Retinal pigment epithelial cell (primary cell): Measurements from ENCODE around the gene ZNF774.
"Not testable (repeated sequence)": the region's sequence is repeated elsewhere in the genome, so short reads cannot be mapped to it uniquely, and the experiment has no call there.

Experiments
- DNase-seq: peaks from one replicate; pipeline ENCODE4 v3.0.0-alpha.2; 2010; ENCODE audit warnings: low read depth
- H3K4me3 ChIP-seq: 2 replicates; pipeline ENCODE4 v1.5.1; 2011; ENCODE audit warnings: mild to moderate bottlenecking, low read length, control low read depth, moderate library complexity
- CTCF ChIP-seq: conservative IDR thresholded peaks from 2 replicates; pipeline ENCODE4 v1.5.1; 2011; ENCODE audit warnings: low read depth, low read length, control low read depth, inconsistent platforms

The ZNF774 gene

GRCh38 chr15:90344662-90345061 lies 7.4 kb upstream of the ZNF774 start:
- no peak for DNase-seq
- TF ChIP-seq CTCF, result no peak
- no peak overlapping the region for H3K4me3 ChIP-seq

- DNase-seq, result no peak
- no peak overlapping the region for H3K4me3 ChIP-seq
- no peak for TF ChIP-seq CTCF
These were observed 6.2 kb upstream of the ZNF774 start for GRCh38 chr15:90345857-90346256.

- not testable (repeated sequence) for H3K4me3 ChIP-seq, DNase-seq
These were observed 4.5 kb upstream of the ZNF774 start for GRCh38 chr15:90347431-90348065.

- TF ChIP-seq CTCF, result no peak
- DNase-seq, result no peak
- no peak overlapping the region for H3K4me3 ChIP-seq
These were observed 3.6 kb upstream of the ZNF774 start for GRCh38 chr15:90348456-90348855.

- no peak overlapping the region for H3K4me3 ChIP-seq
- no peak for TF ChIP-seq CTCF
- no peak for DNase-seq
These were observed 3.0 kb upstream of the ZNF774 start for GRCh38 chr15:90349072-90349471.

- no peak for DNase-seq
- no peak overlapping the region for H3K4me3 ChIP-seq
- TF ChIP-seq CTCF, result no peak
These were observed 2.3 kb upstream of the ZNF774 start for GRCh38 chr15:90349821-90350220.

GRCh38 chr15:90351479-90352106 lies 491 bp upstream of the ZNF774 start:
- no peak for TF ChIP-seq CTCF
- H3K4me3 ChIP-seq, result peak overlapping the region; percentile 86
- DNase-seq, result no peak

- DNase-seq, result no peak
- no peak for TF ChIP-seq CTCF
- H3K4me3 ChIP-seq, result no peak overlapping the region
These were observed 2.9 kb downstream of the ZNF774 start for GRCh38 chr15:90354986-90355385.
